Panc1 (cell line): ENCODE results near the gene LY86. TPM values are rescaled to one million over a fixed set of nuclear protein-coding genes. Genes with fewer than 3 reads are reported as not detected.

Source experiments
- ATAC-seq: fragments of 200-7000 bp; cut with Tn5 transposase; 2 replicates; pipeline ENCODE4 v1.9.1; 2020; ENCODE audit warnings: mild to moderate bottlenecking, moderate library complexity
- BruUV-seq: library from RNA; stranded (reverse); fragments of 400-500 nt; replicated peaks from 2 replicates; lab custom pipeline; 2021; lab: Mats Ljungman, UMichigan
- CTCF ChIA-PET: fragments of 300-600 bp; sonication (Branson Sonifier 250); formaldehyde crosslinking; loops from one replicate; lab custom pipeline; 2022; ENCODE audit warnings: antibody characterized with exemption; lab: Charles Lee
- POLR2A ChIA-PET: fragments of 300-600 bp; sonication (Branson Sonifier 250); formaldehyde crosslinking; loops from one replicate; lab custom pipeline; 2022; ENCODE audit warnings: antibody characterized with exemption; lab: Charles Lee
- DNase-seq: peaks from one replicate; pipeline ENCODE4 v3.0.0-alpha.2; 2010; ENCODE audit warnings: low read depth, low spot score
- H3K27ac ChIP-seq: 2 replicates; pipeline ENCODE4 v1.5.1; 2011; ENCODE audit warnings: mild to moderate bottlenecking, low read length, inconsistent platforms
- H3K27me3 ChIP-seq: fragments of 200-500 bp; sonication (Bioruptor generic); 2 replicates; pipeline ENCODE4 v1.6.0; 2014; ENCODE audit warnings: low read length, inconsistent platforms; ENCODE audit not compliant: control insufficient read depth, insufficient read depth
- H3K36me3 ChIP-seq: fragments of 200-500 bp; sonication (Bioruptor generic); 2 replicates; pipeline ENCODE4 v1.5.1; 2014; ENCODE audit warnings: inconsistent platforms, mild to moderate bottlenecking, low read length, moderate library complexity; ENCODE audit not compliant: control insufficient read depth, insufficient read depth
- H3K4me1 ChIP-seq: 2 replicates; pipeline ENCODE4 v1.5.1; 2011; ENCODE audit warnings: inconsistent platforms, mild to moderate bottlenecking, low read length, moderate library complexity; ENCODE audit not compliant: control insufficient read depth, insufficient read depth
- H3K4me3 ChIP-seq, 2 experiments: 2 replicates each; pipeline ENCODE4 v1.5.1; 2011 to 2012; ENCODE audit warnings: low read depth in 2 of 2, low read length in 2 of 2, mild to moderate bottlenecking in 2 of 2, inconsistent platforms in 1 of 2, moderate library complexity in 1 of 2
- H3K9me3 ChIP-seq: fragments of 200-500 bp; sonication (Bioruptor generic); 2 replicates; pipeline ENCODE4 v1.5.1; 2014; ENCODE audit warnings: low read depth, mild to moderate bottlenecking, inconsistent platforms, low read length, moderate library complexity; ENCODE audit not compliant: control insufficient read depth, insufficient read depth
- POLR2AphosphoS5 ChIP-seq: IDR thresholded peaks from 2 replicates; pipeline ENCODE4 v1.6.1; 2012; ENCODE audit warnings: mild to moderate bottlenecking, low read depth, low read length, moderate library complexity
- REST ChIP-seq, 2 experiments: IDR thresholded peaks; 2 replicates each; pipeline ENCODE4 v1.6.1; 2011 to 2012; ENCODE audit warnings: low read depth in 2 of 2, control low read depth in 1 of 2, low read length in 1 of 2, mild to moderate bottlenecking in 1 of 2, moderate library complexity in 1 of 2; ENCODE audit not compliant: insufficient read depth in 1 of 2
- SIN3A ChIP-seq: IDR thresholded peaks from 2 replicates; pipeline ENCODE4 v1.6.1; 2012; ENCODE audit warnings: low read depth, mild to moderate bottlenecking, low read length, moderate library complexity, borderline replicate concordance; ENCODE audit not compliant: insufficient read depth
- TCF7L2 ChIP-seq: IDR thresholded peaks from 2 replicates; pipeline ENCODE4 v1.6.1; 2011; ENCODE audit warnings: mild to moderate bottlenecking, low read depth, low read length, inconsistent platforms
- in situ Hi-C: cut with HindIII; loops from 2 replicates; pipeline ENCODE4 v1.10.0; 2016; ENCODE audit warnings: low sequenced_read_pairs, low pct_unique_long_range_greater_than_20kb
- intact Hi-C: fragments of 100-400 bp; cut with micrococcal nuclease; formaldehyde crosslinking; loops from one replicate; pipeline ENCODE4 v1.10.0; 2022; ENCODE audit not compliant: unreplicated experiment
- total RNA-seq: library from RNA; stranded (reverse); gene quantifications from one replicate; pipeline ENCODE4 v1.2.1, GENCODE V29; 2021; ENCODE audit not compliant: unreplicated experiment
- TF ChIP-seq, protein P1 (sequence below): fragments of 450-650 bp; IDR thresholded peaks from 2 replicates; pipeline ENCODE4 v1.5.1; 2017; ENCODE audit warnings: mild to moderate bottlenecking

Gene LY86
- total RNA-seq, 1 experiment from 2014 or later = not detected

GRCh38 chr6:6655805-6656251, 67.3 kb downstream of the LY86 start:
- CTCF ChIA-PET = no interaction called here
- POLR2A ChIA-PET = no interaction called here

DNA sequence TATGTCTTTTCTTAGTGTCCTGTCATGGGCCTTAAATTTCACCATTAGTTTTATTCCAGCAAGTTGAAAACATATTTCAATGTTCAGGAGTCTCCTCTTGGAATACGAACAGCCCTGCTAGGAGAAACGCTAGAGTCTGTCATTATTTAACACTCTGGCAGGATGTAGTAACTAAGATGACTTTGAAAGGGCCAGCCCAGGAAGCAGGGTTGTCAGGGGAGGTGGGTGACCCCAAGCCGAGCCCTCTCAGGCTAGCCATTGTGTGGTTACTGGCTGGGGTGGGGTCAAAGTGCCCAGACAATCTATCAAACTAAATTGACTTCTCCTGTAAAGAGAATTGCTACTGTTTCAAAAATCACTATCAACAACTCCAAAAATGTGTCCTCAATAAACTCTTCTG, 67.8 kb downstream of the LY86 start:
- Histone ChIP-seq H3K36me3 (no peaks in the 10 kb centered on the region), H3K4me3 (no peak overlapping the region), H3K27ac (no peak overlapping the region), H3K27me3 (no peaks in the 10 kb centered on the region), H3K4me1 (no peaks in the 10 kb centered on the region), H3K9me3 (no peaks in the 10 kb centered on the region)
- POLR2A ChIA-PET = no interaction called here
- TF ChIP-seq, protein P1, sequence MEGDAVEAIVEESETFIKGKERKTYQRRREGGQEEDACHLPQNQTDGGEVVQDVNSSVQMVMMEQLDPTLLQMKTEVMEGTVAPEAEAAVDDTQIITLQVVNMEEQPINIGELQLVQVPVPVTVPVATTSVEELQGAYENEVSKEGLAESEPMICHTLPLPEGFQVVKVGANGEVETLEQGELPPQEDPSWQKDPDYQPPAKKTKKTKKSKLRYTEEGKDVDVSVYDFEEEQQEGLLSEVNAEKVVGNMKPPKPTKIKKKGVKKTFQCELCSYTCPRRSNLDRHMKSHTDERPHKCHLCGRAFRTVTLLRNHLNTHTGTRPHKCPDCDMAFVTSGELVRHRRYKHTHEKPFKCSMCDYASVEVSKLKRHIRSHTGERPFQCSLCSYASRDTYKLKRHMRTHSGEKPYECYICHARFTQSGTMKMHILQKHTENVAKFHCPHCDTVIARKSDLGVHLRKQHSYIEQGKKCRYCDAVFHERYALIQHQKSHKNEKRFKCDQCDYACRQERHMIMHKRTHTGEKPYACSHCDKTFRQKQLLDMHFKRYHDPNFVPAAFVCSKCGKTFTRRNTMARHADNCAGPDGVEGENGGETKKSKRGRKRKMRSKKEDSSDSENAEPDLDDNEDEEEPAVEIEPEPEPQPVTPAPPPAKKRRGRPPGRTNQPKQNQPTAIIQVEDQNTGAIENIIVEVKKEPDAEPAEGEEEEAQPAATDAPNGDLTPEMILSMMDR = no peak
- TF ChIP-seq TCF7L2 (no peak), SIN3A (no peak), POLR2AphosphoS5 (no peak), REST (IDR thresholded peaks at IDR 0.05; ENCODE audit: insufficient read depth in 1 of 2, low read depth in 2 of 2, low read length in 1 of 2) (no peak)
- DNase-seq = no peak
- in situ Hi-C loops (no loop called here), intact Hi-C loops (no loop called here)
- ATAC-seq = no peak
- CTCF ChIA-PET = interaction anchor here (0.7 kb wide), 1 partner anchor 354 kb away, joined by 4 read pairs; no protein-coding TSS in a partner anchor
- BruUV-seq = no TSS peak

More at GRCh38 chr6:6655805-6656251, 67.3 kb downstream of the LY86 start:
- BruUV-seq = no TSS peak
- no peak overlapping the region for H3K27ac ChIP-seq
- H3K4me3 ChIP-seq = no peak overlapping the region
- no peaks in the 10 kb centered on the region for H3K27me3 ChIP-seq
- no peaks in the 10 kb centered on the region for H3K36me3 ChIP-seq
- in situ Hi-C loops = no loop called here
- DNase-seq (no peak), ATAC-seq (no peak)
- intact Hi-C loops = no loop called here
- TF ChIP-seq POLR2AphosphoS5 (no peak), SIN3A (no peak), REST (IDR thresholded peaks at IDR 0.05; ENCODE audit: insufficient read depth in 1 of 2, low read depth in 2 of 2, low read length in 1 of 2) (no peak), TCF7L2 (no peak)
- TF ChIP-seq, protein P1 = no peak
- no peaks in the 10 kb centered on the region for H3K4me1 ChIP-seq
- H3K9me3 ChIP-seq = no peaks in the 10 kb centered on the region
